MG63 (cell line): ENCODE results near the gene DDX25. TPM values are rescaled to one million over a fixed set of nuclear protein-coding genes. Genes with fewer than 3 reads are reported as not detected.

Source experiments
- DNase-seq: peaks from one replicate; pipeline ENCODE4 v3.0.0-alpha.2; 2020
- H3K27me3 ChIP-seq: fragments of 250-450 bp; sonication (Bioruptor Pico); 2 replicates; pipeline ENCODE4 v1.5.1; 2020; ENCODE audit warnings: mild to moderate bottlenecking, moderate library complexity
- H3K36me3 ChIP-seq: fragments of 250-450 bp; sonication (Bioruptor Pico); 2 replicates; pipeline ENCODE4 v1.5.1; 2020; ENCODE audit warnings: mild to moderate bottlenecking, moderate library complexity
- H3K4me3 ChIP-seq: fragments of 250-450 bp; sonication (Bioruptor Pico); 2 replicates; pipeline ENCODE4 v1.5.1; 2020; ENCODE audit warnings: mild to moderate bottlenecking, moderate library complexity
- H3K9me3 ChIP-seq: fragments of 250-450 bp; sonication (Bioruptor Pico); 2 replicates; pipeline ENCODE4 v1.5.1; 2020; ENCODE audit warnings: mild to moderate bottlenecking, moderate library complexity
- total RNA-seq: library from RNA; depleted of rRNA; stranded (reverse); fragments of >200 nt; shearing (Covaris generic); gene quantifications from 2 replicates; pipeline ENCODE4 v1.2.3, GENCODE V29; 2014; ENCODE audit warnings: low replicate concordance

The DDX25 gene
- total RNA-seq, 1 experiment from 2014 or later, result not detected

DNA sequence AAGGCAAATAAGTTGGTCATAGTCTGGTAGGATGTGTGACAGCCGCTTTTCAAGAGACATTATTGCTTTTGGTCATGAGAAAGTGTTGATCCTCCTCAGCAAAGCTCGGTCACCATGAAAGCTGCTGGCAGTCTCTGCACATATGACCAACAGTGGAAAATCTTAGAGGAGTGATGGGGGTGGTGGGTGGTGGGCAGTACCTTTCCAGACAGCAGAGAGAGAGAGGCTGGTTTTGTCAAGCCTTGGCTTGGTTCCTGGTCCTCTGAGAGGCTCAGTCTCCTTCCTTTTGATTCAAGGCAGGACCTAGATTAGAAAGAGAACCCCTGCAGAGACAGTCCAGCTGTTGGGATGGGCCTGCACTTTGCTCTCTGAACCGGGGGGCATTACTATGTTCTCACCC, 21.5 kb downstream of the DDX25 start:
- no peaks in the 10 kb centered on the region for H3K27me3 ChIP-seq
- peak; percentile 26 for DNase-seq
- no peaks in the 10 kb centered on the region for H3K9me3 ChIP-seq
- no peak overlapping the region for H3K4me3 ChIP-seq
- H3K36me3 ChIP-seq, result no peaks in the 10 kb centered on the region

DNA sequence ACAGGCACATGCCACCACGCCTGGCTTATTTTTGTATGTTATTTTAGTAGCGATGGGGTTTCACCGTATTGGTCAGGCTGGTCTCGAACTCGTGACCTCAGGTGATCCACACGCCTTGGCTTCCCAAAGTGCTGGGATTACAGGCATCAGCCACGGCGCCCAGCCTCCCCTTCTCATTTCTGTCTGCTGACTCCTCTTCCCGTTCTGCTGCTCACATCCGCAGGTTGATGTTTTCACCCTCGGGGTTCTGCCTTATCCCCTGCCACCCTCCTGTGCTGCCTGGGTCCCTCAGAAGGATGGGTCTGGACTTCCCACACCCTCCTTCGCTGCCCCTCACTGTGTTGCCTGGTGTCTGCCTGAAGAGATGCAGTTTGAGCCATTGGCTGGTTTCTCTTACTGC, 22.4 kb downstream of the DDX25 start:
- DNase-seq, result no peak
- H3K9me3 ChIP-seq, result no peaks in the 10 kb centered on the region
- no peaks in the 10 kb centered on the region for H3K36me3 ChIP-seq
- H3K27me3 ChIP-seq, result no peaks in the 10 kb centered on the region
- no peak overlapping the region for H3K4me3 ChIP-seq

DNA sequence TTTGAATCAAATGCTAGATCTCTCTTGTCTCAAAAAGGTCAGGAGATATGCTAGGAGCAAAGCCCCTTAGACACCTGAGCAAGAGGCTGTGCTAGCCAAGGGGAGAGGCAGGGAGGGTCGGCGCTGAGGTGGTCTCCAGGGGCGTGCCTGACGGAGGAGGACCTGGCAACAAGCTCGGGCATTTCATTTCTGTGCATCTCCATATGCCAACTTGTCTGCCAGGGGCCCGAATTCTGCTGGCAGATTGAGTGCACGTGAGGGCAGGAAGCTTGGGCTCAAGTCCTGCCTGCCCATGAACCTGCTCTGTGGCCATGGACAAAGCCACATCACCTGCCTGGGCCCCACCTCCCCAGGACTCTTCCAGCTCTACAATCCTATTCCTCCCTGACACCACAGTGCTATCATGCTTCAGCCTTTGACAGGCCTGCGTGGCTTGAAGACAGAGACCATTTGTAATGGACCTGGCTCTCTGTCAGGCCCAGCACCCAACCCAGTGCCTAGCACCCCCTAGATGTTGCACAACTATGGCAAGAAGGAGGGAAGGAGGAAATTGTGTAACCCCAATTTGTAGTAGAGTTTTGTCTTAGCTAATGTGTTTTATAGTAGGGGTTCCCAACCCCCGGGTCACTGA, 25.3 kb downstream of the DDX25 start:
- Histone ChIP-seq H3K9me3 (no peaks in the 10 kb centered on the region), H3K4me3 (no peak overlapping the region), H3K36me3 (no peaks in the 10 kb centered on the region), H3K27me3 (no peaks in the 10 kb centered on the region)
- DNase-seq, result no peak

DNA sequence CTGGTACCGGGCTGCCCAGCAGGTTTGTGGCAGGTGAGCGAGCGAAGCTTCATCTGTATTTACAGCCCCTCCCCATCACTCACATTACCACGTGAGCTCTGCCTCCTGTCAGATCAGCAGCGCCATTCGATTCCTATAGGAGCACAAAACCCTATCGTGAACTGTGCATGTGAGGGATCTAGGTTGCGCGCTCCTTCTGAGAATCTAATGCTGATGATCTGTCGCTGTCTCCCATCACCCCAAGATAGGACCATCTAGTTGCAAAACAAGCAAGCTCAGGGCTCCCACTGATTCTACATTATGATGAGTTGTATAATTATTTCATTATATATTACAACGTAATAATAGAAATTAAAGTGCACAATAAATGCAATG, 25.8 kb downstream of the DDX25 start:
- Histone ChIP-seq H3K9me3 (no peaks in the 10 kb centered on the region), H3K36me3 (no peaks in the 10 kb centered on the region), H3K4me3 (no peak overlapping the region), H3K27me3 (no peaks in the 10 kb centered on the region)
- no peak for DNase-seq

DNA sequence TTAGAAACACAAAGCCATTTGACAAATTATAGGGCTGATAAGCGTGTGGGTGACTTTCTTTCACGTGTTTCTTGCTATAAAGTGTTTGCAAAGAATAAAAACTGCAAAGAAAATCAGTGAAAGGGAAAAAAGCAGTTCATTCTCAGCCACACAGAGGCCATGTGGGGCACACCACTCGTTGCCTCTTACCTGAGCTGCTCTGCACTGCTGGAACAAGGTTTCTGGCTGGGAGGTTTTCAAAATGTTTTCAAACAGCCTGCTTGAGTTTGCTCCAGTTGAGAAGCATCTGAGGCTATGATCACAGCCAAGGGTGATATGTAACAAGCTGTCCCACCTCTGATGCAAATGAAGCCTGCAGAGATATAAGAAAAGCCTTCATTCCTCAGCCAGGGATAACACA, 26.8 kb downstream of the DDX25 start:
- H3K9me3 ChIP-seq, result no peaks in the 10 kb centered on the region
- H3K36me3 ChIP-seq, result no peaks in the 10 kb centered on the region
- no peak for DNase-seq
- no peaks in the 10 kb centered on the region for H3K27me3 ChIP-seq
- H3K4me3 ChIP-seq, result no peak overlapping the region

DNA sequence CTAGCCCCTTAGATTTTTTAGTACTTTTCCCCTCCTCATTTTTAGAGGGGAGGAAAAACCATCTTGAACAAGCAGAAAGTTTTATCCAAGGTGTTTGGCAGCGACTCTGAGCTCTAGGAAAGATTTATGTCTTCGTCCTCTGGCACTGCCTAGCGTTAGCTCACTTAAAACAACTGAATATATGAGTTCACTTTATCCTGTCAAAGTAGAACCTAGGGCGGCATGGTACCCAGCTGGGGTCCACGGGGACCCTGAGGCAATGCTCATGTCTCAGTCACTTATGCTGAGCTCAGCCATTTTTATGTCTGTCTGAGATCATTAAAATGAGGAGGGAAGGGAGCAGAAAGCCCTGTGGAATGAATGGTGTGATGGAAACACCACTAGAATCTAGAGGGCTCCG, 27.4 kb downstream of the DDX25 start:
- no peak for DNase-seq
- no peaks in the 10 kb centered on the region for H3K9me3 ChIP-seq
- no peaks in the 10 kb centered on the region for H3K36me3 ChIP-seq
- no peaks in the 10 kb centered on the region for H3K27me3 ChIP-seq
- no peak overlapping the region for H3K4me3 ChIP-seq

DNA sequence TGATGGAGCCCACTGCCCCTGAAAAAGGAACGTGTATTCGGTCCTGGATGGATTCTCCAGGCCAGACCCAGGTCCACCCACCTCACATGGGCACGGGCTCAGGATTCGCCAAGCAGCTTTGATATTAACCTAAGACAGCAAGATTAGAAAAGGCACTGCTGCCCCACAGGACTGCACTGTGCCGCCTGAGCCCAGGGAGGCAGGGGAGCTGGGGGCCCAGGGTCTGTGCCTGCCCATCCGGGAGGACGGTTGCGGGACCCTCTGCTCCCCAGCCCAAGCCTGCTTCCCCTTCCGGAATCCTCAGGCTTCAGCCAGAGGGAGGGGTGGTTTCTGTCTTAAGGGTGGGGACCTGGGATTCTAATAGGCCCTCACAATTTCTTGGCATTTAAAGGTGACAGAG, 28.0 kb downstream of the DDX25 start:
- Histone ChIP-seq H3K4me3 (no peak overlapping the region), H3K36me3 (no peaks in the 10 kb centered on the region), H3K27me3 (no peaks in the 10 kb centered on the region), H3K9me3 (no peaks in the 10 kb centered on the region)
- no peak for DNase-seq

DNA sequence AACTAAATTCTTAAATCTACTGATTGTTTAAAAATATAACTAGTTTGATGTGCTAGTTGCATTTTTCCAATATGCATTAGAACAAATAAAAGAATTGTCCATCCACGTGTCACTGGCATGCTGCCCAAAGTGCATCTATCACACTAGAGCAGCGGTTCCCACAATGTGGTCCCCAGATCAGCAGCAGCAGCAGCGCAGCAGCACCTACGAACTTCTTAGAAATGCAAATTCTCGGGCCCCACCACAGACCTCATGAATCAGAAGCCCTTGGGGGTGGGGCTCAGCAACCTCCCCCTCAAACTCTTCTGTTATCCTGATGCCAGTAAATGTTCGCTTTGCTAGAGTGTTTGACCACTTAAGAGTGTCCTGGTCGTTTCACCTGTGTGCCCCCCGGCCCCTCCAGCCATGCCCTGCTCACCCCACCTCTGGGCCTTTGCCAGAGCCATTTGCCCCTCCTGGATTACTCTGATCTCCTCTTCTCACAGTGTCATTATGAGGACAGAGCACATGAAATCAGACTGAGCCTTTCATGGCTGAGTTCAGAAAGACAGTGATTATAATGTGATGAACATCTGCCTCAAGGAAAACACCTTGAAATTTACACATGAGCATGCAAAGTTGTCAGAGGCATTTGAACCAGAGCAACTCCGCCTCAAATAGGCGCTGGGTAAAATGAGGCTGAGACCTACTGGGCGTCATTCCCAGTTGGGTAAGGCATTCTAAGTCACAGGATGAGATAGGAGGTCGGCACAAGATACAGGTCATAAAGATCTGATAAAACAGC, 28.9 kb downstream of the DDX25 start:
- no peaks in the 10 kb centered on the region for H3K36me3 ChIP-seq
- H3K4me3 ChIP-seq, result no peak overlapping the region
- no peaks in the 10 kb centered on the region for H3K9me3 ChIP-seq
- no peaks in the 10 kb centered on the region for H3K27me3 ChIP-seq
- no peak for DNase-seq

DNA sequence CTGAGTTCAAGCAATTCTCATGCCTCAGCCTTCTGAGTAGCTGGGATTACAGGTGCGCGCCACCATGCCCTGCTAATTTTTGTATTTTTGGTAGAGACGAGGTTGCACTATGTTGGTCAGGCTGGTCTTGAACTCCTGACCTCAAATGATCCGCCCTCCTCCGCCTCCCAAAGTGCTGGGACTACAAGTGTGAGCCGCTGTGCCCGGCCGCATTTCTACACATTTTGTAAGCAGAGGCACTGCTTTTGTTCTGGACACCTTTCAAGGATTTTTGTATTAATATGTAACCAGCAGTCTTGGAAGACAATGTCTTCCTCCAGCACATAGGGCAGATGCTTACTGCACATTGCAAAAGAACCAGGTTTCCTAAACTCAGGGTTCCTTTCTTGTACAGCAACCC, 30.2 kb downstream of the DDX25 start:
- Histone ChIP-seq H3K27me3 (no peaks in the 10 kb centered on the region), H3K9me3 (no peaks in the 10 kb centered on the region), H3K4me3 (no peak overlapping the region), H3K36me3 (no peaks in the 10 kb centered on the region)
- no peak for DNase-seq

DNA sequence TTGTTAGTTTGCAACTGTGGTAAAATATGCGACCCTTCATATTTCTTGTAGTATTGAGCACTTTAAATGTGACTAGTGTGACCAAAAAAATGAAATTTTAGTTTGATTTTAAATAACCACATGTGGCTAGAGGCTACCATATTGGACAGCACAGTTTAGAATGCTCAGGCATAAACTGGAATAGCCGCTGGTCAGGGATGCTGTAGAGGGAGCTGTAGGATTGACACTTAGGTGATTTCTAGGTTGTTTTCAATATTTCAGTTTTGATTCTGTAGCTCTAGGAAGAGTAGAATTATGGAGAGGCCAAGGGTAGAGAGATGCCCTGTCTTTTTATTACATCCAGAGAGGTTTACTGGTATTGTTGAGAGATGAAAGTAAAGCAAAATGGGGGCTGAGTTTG, 30.7 kb downstream of the DDX25 start:
- no peak for DNase-seq
- H3K4me3 ChIP-seq, result no peak overlapping the region
- H3K27me3 ChIP-seq, result no peaks in the 10 kb centered on the region
- H3K9me3 ChIP-seq, result no peaks in the 10 kb centered on the region
- H3K36me3 ChIP-seq, result no peaks in the 10 kb centered on the region

DNA sequence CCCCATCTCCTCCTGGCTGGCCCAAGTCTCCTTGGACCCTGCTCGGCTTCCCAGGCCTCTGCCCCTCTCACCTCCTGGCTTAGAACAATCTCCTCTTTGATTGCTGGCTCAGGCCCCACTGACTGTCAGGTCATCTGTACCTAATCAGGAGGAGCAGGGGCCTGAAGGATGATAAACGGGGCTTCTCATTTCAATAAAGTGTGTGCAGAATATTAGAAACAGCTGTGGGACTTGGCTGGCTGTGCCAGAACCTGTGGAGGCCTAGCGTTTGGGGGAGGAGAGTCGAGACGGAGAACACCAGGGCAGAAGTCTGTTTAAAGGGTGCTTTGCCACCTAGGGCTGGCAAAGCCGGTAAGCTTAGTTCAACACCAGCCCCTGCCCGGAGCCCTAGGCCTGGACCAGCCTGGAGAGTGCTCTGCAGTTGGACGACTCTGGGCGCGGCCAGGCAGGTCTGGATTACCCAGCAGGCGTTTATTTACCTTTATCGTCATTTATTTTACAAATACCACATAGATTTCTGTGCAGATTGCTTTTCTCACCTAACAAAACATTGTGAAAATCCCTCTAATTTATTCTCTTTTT, 31.4 kb downstream of the DDX25 start:
- no peaks in the 10 kb centered on the region for H3K27me3 ChIP-seq
- H3K36me3 ChIP-seq, result no peaks in the 10 kb centered on the region
- no peaks in the 10 kb centered on the region for H3K9me3 ChIP-seq
- no peak for DNase-seq
- no peak overlapping the region for H3K4me3 ChIP-seq

DNA sequence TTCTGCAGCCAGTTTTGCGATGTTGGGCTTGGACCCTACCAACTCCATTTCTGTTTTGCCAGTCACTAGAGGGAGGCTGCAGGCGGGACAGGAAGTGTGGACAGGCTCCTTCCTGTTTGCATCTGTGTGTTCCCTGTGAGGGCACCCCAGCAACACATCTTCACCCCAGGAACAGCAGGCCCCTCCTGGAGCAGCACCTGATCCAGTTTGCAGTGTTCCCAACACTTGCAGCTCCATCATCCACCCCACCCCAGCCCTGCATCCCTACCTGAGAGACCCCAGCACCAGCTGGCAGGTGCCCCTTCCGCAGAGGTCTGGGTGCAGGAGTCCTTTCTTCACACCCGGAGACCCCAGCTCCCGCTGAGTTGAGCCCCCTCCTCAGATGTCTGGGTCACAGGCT, 34.1 kb downstream of the DDX25 start:
- no peak overlapping the region for H3K4me3 ChIP-seq

DNA sequence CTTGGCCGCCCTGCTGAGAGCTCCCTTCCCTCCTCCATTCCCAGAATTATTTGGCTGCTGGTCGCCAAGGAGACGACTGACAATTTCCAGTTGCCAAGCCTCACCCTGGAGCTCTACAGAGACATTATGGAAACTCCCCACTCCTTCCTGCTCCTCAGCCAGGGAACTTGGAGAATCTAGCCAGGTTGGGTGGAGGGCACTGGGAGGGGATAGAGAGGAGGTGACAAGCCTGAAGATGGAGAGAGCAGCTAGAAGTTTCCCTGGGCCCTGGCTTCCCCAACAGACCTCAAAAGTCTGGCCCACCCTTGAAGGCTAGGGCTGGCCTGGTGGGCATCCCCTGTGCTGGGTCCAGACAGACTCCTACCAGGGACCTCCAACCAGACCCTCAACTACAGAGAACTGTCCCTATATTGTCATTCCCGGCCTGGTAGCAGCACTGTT, 34.8 kb downstream of the DDX25 start:
- H3K4me3 ChIP-seq, result no peak overlapping the region
- H3K9me3 ChIP-seq, result no peaks in the 10 kb centered on the region
- H3K36me3 ChIP-seq, result no peaks in the 10 kb centered on the region
- H3K27me3 ChIP-seq, result no peaks in the 10 kb centered on the region
- DNase-seq, result no peak

More for the DNA sequence above, 34.1 kb downstream of the DDX25 start:
- no peaks in the 10 kb centered on the region for H3K27me3 ChIP-seq
- DNase-seq, result no peak
- H3K9me3 ChIP-seq, result no peaks in the 10 kb centered on the region
- H3K36me3 ChIP-seq, result no peaks in the 10 kb centered on the region

DNA sequence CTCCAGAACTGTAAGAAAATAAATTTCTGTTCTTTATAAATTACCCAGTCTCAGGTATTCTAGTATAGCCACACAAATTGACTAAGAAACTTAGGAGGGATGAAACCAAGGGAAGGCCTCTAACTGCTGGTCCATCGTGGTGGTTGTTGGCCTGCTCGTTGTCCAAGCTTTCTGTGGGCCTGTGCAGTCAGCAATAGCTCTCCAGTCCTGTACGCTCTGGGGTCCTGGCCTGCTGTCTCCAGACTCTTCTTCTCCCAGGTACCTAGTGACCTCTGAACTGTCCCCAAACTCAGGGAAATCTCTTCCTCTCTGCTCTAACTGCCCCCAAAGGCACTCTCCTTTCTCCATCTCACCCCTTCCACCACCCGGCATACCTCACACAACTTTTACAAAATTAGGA, 35.8 kb downstream of the DDX25 start:
- H3K27me3 ChIP-seq, result no peaks in the 10 kb centered on the region
- H3K4me3 ChIP-seq, result no peak overlapping the region
- DNase-seq, result no peak
- H3K9me3 ChIP-seq, result no peaks in the 10 kb centered on the region
- H3K36me3 ChIP-seq, result no peaks in the 10 kb centered on the region

DNA sequence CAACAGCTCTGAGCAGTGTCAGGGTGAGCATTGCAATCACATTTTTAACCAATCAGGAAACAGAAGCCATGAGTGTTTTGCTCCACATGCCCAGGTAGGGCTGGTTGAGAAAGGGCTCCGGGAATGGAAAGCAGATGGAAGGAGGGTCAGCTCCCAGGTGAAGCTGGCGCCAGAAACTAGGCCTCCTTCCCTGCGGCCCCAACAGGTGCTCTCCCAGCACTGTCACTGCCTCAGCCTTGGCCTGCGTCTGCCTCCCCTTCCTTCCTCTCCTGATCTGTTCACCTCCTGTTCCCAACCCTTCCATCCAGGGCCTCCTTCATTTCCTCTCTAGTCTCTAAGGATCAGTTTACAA, 36.9 kb downstream of the DDX25 start:
- no peak for DNase-seq
- Histone ChIP-seq H3K36me3 (no peaks in the 10 kb centered on the region), H3K9me3 (no peaks in the 10 kb centered on the region), H3K27me3 (no peaks in the 10 kb centered on the region), H3K4me3 (no peak overlapping the region)

DNA sequence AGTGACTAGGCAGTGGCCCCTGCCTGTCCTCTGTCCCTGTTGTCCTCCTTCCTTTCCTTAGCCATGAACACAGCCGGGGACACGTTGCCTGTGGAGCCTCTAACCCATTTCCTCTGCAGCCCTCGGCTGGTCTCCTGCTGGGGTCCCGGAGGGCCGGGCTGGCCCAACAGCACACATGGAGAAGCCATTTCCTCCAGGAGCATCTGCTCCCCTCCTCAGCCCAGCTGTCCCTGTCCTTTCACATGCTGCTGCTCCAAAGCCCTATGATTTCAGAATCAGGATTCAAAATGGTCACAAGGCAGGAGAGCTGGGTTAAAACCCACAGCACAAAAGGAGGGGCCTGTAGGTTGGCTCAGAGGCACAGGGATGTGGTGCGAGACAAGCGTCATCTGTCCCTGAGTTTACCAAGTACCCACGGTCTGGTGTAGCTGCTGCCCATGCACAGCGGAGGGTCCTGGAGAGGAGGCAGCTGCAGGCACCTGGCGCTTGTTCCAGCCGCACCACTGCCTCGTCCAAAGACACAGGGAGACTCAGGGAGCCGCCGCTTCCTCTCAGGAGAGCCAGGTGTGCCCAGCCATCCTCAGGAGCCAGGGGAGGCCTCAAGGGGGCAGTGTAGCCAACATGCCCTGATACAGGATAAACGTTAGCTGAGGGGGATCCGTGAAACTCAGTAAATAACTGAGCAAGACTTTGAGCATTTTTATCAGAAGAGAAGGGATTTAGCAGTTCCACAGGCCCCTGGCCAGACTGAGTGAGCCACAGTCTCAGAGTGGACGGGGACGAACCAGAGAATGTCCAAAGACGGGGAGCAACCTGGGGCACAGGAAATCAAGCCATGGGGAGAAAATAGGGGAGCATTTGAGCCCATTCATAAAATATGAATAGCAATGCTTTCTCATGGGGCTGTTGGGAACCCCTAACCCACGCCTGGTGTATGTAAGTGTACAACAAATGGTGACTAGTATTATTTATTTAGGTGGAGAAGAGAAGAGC, 37.6 kb downstream of the DDX25 start:
- Histone ChIP-seq H3K4me3 (no peak overlapping the region), H3K27me3 (no peaks in the 10 kb centered on the region), H3K36me3 (no peaks in the 10 kb centered on the region), H3K9me3 (no peaks in the 10 kb centered on the region)
- DNase-seq, result peak; percentile 28
